ENCODE results near the gene NUCB2.

DNA sequence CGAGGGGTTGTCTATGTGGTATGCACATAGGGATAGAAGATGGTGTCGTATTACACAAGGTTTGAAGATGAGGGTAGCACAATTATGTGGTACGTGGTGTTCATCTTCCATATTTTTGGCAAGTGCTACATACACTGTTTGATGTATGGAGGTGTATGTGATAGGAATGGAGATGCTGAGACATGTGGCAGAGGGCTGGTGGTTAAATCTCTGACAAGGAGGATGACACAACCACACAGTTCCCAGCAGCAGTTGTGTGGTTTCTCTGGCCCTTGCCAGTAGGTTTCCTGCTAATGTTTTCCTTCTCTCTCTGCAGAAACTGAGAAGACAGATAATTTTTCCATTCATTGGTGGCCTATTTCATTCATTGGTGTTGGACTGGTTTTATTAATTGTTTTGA lies 92.0 kb downstream of the NUCB2 start:
- TF ChIP-seq, protein P1, sequence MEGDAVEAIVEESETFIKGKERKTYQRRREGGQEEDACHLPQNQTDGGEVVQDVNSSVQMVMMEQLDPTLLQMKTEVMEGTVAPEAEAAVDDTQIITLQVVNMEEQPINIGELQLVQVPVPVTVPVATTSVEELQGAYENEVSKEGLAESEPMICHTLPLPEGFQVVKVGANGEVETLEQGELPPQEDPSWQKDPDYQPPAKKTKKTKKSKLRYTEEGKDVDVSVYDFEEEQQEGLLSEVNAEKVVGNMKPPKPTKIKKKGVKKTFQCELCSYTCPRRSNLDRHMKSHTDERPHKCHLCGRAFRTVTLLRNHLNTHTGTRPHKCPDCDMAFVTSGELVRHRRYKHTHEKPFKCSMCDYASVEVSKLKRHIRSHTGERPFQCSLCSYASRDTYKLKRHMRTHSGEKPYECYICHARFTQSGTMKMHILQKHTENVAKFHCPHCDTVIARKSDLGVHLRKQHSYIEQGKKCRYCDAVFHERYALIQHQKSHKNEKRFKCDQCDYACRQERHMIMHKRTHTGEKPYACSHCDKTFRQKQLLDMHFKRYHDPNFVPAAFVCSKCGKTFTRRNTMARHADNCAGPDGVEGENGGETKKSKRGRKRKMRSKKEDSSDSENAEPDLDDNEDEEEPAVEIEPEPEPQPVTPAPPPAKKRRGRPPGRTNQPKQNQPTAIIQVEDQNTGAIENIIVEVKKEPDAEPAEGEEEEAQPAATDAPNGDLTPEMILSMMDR (conservative IDR thresholded peaks at IDR 0.05 in 1 of 2, IDR thresholded peaks at IDR 0.05 in 1 of 2; ENCODE audit: low read depth in 1 of 2, low read length in 2 of 2): no peak
- TF ChIP-seq EZH2 (IDR thresholded peaks at IDR 0.05; ENCODE audit: low read length, missing control alignments): no peak
